Activated CD8-positive, alpha-beta memory T cell treated with anti-CD3 and anti-CD28 coated beads for 4 hours (primary cell): ENCODE results near the gene FYTTD1.
"Not testable (repeated sequence)": the region's sequence is repeated elsewhere in the genome, so short reads cannot be mapped to it uniquely, and the experiment has no call there.

Source experiments
- DNase-seq, 2 donors: peaks; one replicate each; pipeline ENCODE4 v3.0.0-alpha.2; 2020; ENCODE audit warnings: low read depth in 2 of 2

FYTTD1 gene

GRCh38 chr3:197749601-197750395, at the start of gene FYTTD1:
TSS of gene FYTTD1 (plus strand) at chr3:197749883. CDS start at chr3:197749972, 89 bp downstream.
- peak; percentile 73 to 75 for DNase-seq

- DNase-seq = no peak
Observed at GRCh38 chr3:197700095-197700494, 49.6 kb upstream of the FYTTD1 start.

GRCh38 chr3:197701841-197702240, 47.8 kb upstream of the FYTTD1 start:
- no peak for DNase-seq

GRCh38 chr3:197706658-197707057, 43.0 kb upstream of the FYTTD1 start:
- DNase-seq = no peak

GRCh38 chr3:197709135-197709534, 40.5 kb upstream of the FYTTD1 start:
- no peak for DNase-seq

- not testable (repeated sequence) for DNase-seq
Observed at GRCh38 chr3:197710965-197711364, 38.7 kb upstream of the FYTTD1 start.

GRCh38 chr3:197711973-197712707, 37.5 kb upstream of the FYTTD1 start:
- peak; percentile 69 to 79 for DNase-seq

GRCh38 chr3:197713477-197713822, 36.2 kb upstream of the FYTTD1 start:
- DNase-seq = no peak

GRCh38 chr3:197714251-197714650, 35.4 kb upstream of the FYTTD1 start:
- DNase-seq = no peak

- DNase-seq = no peak
Observed at GRCh38 chr3:197718891-197719290, 30.8 kb upstream of the FYTTD1 start.

GRCh38 chr3:197720694-197721093, 29.0 kb upstream of the FYTTD1 start:
- no peak for DNase-seq

GRCh38 chr3:197722734-197723133, 26.9 kb upstream of the FYTTD1 start:
- DNase-seq = no peak

- not testable (repeated sequence) for DNase-seq
Observed at GRCh38 chr3:197727878-197728277, 21.8 kb upstream of the FYTTD1 start.

GRCh38 chr3:197728487-197728886, 21.2 kb upstream of the FYTTD1 start:
- no peak for DNase-seq

GRCh38 chr3:197730200-197730599, 19.5 kb upstream of the FYTTD1 start:
- DNase-seq = no peak

- not testable (repeated sequence) for DNase-seq
Observed at GRCh38 chr3:197730770-197731169, 18.9 kb upstream of the FYTTD1 start.

- DNase-seq = not testable (repeated sequence)
Observed at GRCh38 chr3:197731483-197731882, 18.2 kb upstream of the FYTTD1 start.

- no peak for DNase-seq
Observed at GRCh38 chr3:197733042-197733441, 16.6 kb upstream of the FYTTD1 start.

GRCh38 chr3:197734667-197735318, 14.9 kb upstream of the FYTTD1 start:
- no peak for DNase-seq

- DNase-seq = no peak
Observed at GRCh38 chr3:197736010-197736490, 13.6 kb upstream of the FYTTD1 start.

- peak; percentile 75 to 80 for DNase-seq
Observed at GRCh38 chr3:197736491-197737318, 13.0 kb upstream of the FYTTD1 start, which contains the start of gene RUBCN. TSS of gene RUBCN (minus strand) at chr3:197736904. CDS start at chr3:197736719, 185 bp downstream.

- no peak for DNase-seq
Observed at GRCh38 chr3:197737319-197737649, 12.4 kb upstream of the FYTTD1 start.
